GM23248 (cell line): Measurements from ENCODE around the gene PRDM7.

ENCODE experiments used
- EZH2 ChIP-seq: fragments of 200-600 bp; sonication (generic); IDR thresholded peaks from 2 replicates; pipeline ENCODE4 v1.6.1; 2018; ENCODE audit warnings: antibody characterized with exemption, mild to moderate bottlenecking; ENCODE audit not compliant: insufficient read depth, poor library complexity, severe bottlenecking
- EZH2phosphoT487 ChIP-seq: fragments of 200-600 bp; sonication (generic); IDR thresholded peaks from 2 replicates; pipeline ENCODE4 v1.6.1; 2018; ENCODE audit warnings: antibody characterized with exemption, moderate library complexity, mild to moderate bottlenecking, low read depth; ENCODE audit not compliant: insufficient read depth

- TF ChIP-seq EZH2 (no peak), EZH2phosphoT487 (no peak)
These were observed 35.1 kb downstream of the PRDM7 start for GRCh38 chr16:90041896-90042473.
